Kidney (tissue), 14 donors: ENCODE results near the gene TLK1. TPM values are rescaled to one million over a fixed set of nuclear protein-coding genes. Genes with fewer than 3 reads are reported as not detected.

Experiments used
- DNase-seq, 5 donors: peaks; one replicate each; pipeline ENCODE4 v3.0.0-alpha.2; 2013 to 2020
- FAIRE-seq: peaks from 2 replicates; lab custom pipeline; 2012; peaks lifted over from hg19 to GRCh38; lab: Jason Lieb, UNC
- H3K27ac ChIP-seq, 2 donors: one replicate each; pipeline ENCODE4 v1.7.0; 2013; ENCODE audit warnings: low read depth in 2 of 2, low read length in 2 of 2, inconsistent platforms in 1 of 2
- H3K27me3 ChIP-seq: one replicate; pipeline ENCODE4 v1.7.1; 2013; ENCODE audit warnings: low read length, inconsistent platforms; ENCODE audit not compliant: control insufficient read depth, insufficient read depth
- H3K36me3 ChIP-seq, 3 donors: one replicate each; pipeline versions ENCODE4 v1.7.0 to v1.7.1; 2013; ENCODE audit warnings: low read length in 3 of 3, control low read depth in 1 of 3, inconsistent platforms in 1 of 3; ENCODE audit not compliant: insufficient read depth in 3 of 3, control insufficient read depth in 2 of 3
- H3K4me1 ChIP-seq, 3 donors: one replicate each; pipeline versions ENCODE4 v1.7.0 to v1.7.1; 2013; ENCODE audit warnings: low read length in 3 of 3, inconsistent platforms in 1 of 3, low read depth in 1 of 3; ENCODE audit not compliant: control insufficient read depth in 2 of 3, insufficient read depth in 2 of 3
- H3K4me3 ChIP-seq, 3 donors: one replicate each; pipeline versions ENCODE4 v1.7.0 to v1.8.1; 2013; ENCODE audit warnings: low read length in 3 of 3, control low read depth in 1 of 3, inconsistent platforms in 1 of 3
- H3K9ac ChIP-seq, 3 donors: one replicate each; pipeline versions ENCODE4 v1.7.0 to v1.7.1; 2013; ENCODE audit warnings: low read length in 3 of 3, control low read depth in 1 of 3, inconsistent platforms in 1 of 3
- H3K9me3 ChIP-seq, 3 donors: one replicate each; pipeline versions ENCODE4 v1.7.0 to v1.7.1; 2013; ENCODE audit warnings: low read length in 3 of 3, control low read depth in 1 of 3, inconsistent platforms in 1 of 3; ENCODE audit not compliant: control insufficient read depth in 2 of 3, insufficient read depth in 1 of 3
- intact Hi-C: fragments of 100-400 bp; cut with DNase I; formaldehyde crosslinking; loops from one replicate; pipeline ENCODE4 v1.11.1; 2022
- polyA plus RNA-seq: library from polyadenylated mRNA; stranded (reverse); fragments of 350-450 nt; fragmentation: Illumina TruSeq; extraction: RNeasy Lipid Tissue Mini Kit (QIAGEN cat#74804); gene quantifications from one replicate; pipeline ENCODE4 v1.2.3, GENCODE V29; 2014; ENCODE audit warnings: low read depth, low replicate concordance; ENCODE audit not compliant: insufficient read depth
- total RNA-seq: library from RNA; stranded (reverse); fragmentation: NEBNext Ultra II Directional; extraction: Animal tissue kit (Norgen Biotek cat#: 25700); gene quantifications from one replicate; pipeline ENCODE4 v1.2.1, GENCODE V29; 2021
- TF ChIP-seq, protein P1 (sequence below): IDR thresholded peaks from 3 replicates; pipeline ENCODE4 v1.5.1; 2012; ENCODE audit warnings: mild to moderate bottlenecking, moderate library complexity, borderline replicate concordance; ENCODE audit not compliant: insufficient read depth; ENCODE audit errors: extremely low read depth
- donor health status: control.
- donor health status: control.
- donor health status: control.
- donor health status: control.
- donor health status: control.
- donor health status: DM: yes; HTN: yes; CAD: no.
- donor health status: Normal renal cell carcinoma (clear cell type).

The TLK1 gene
- total and polyA plus RNA-seq, 2 donors from 2014 or later, result 12.3 to 80.3 TPM

DNA sequence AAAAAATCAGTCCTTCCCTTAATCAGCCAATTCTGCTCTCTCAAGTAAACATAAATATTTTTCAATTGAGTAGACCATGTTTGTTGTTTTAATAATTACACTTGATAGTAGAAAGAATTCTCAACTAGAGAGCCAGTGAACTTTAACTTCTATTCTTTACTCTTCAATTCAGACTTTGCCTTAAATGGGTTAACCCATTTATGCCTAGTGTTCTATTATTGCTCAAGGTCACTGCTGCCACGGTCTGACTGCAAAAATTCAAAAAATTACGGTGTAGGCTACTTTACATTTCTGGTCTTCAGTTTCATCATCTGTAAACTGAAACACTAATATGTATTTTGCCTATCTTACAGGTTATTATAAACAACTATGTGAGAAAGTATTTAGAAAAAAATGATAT lies 103.1 kb downstream of the TLK1 start:
- no peak overlapping the region for H3K27ac ChIP-seq
- TF ChIP-seq, protein P1, sequence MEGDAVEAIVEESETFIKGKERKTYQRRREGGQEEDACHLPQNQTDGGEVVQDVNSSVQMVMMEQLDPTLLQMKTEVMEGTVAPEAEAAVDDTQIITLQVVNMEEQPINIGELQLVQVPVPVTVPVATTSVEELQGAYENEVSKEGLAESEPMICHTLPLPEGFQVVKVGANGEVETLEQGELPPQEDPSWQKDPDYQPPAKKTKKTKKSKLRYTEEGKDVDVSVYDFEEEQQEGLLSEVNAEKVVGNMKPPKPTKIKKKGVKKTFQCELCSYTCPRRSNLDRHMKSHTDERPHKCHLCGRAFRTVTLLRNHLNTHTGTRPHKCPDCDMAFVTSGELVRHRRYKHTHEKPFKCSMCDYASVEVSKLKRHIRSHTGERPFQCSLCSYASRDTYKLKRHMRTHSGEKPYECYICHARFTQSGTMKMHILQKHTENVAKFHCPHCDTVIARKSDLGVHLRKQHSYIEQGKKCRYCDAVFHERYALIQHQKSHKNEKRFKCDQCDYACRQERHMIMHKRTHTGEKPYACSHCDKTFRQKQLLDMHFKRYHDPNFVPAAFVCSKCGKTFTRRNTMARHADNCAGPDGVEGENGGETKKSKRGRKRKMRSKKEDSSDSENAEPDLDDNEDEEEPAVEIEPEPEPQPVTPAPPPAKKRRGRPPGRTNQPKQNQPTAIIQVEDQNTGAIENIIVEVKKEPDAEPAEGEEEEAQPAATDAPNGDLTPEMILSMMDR, result no peak
- intact Hi-C loops, result no loop called here
- no peaks in the 10 kb centered on the region for H3K9me3 ChIP-seq
- H3K27me3 ChIP-seq, result no peaks in the 10 kb centered on the region
- H3K36me3 ChIP-seq, result peaks cover 2 to 6% (median 5%) of the 10 kb centered on the region in 3 donors
- FAIRE-seq, result no peak
- H3K4me1 ChIP-seq, result no peaks in the 10 kb centered on the region
- no peak for DNase-seq
- no peak overlapping the region for H3K9ac ChIP-seq
- no peak overlapping the region for H3K4me3 ChIP-seq

GRCh38 chr2:171056307-171056706 lies 104.4 kb downstream of the TLK1 start:
- Histone ChIP-seq H3K9ac (no peak overlapping the region), H3K9me3 (no peaks in the 10 kb centered on the region), H3K4me3 (no peak overlapping the region), H3K4me1 (no peaks in the 10 kb centered on the region), H3K27ac (no peak overlapping the region), H3K36me3 (peaks cover 2 to 6% (median 5%) of the 10 kb centered on the region in 3 donors), H3K27me3 (no peaks in the 10 kb centered on the region)
- no peak for DNase-seq
- TF ChIP-seq, protein P1, result no peak
- intact Hi-C loops, result no loop called here
- FAIRE-seq, result peak; percentile 29

DNA sequence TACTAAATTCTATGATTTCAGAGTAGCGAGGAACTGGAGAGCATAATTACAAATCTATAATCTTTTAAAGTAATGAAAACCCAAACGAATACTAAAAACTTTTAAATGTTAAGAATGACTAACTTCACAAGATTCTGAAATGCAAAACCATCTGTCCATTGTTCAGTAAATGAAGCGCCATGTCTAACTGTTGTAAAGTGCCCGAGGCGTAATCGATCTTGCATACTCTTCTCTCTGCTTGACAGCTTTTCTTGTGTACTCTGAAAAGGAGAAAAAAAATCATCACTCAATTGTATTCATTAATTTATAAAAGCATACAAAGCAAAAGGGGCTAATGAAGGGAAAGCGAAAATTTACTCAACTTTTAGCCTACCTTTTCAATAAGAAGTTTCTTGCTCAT lies 111.0 kb downstream of the TLK1 start:
- Histone ChIP-seq H3K9ac (no peak overlapping the region), H3K9me3 (no peaks in the 10 kb centered on the region), H3K4me3 (no peak overlapping the region), H3K36me3 (peaks cover 2 to 12% (median 5%) of the 10 kb centered on the region in 3 donors), H3K27me3 (no peaks in the 10 kb centered on the region), H3K27ac (no peak overlapping the region), H3K4me1 (no peaks in the 10 kb centered on the region)
- TF ChIP-seq, protein P1, result no peak
- no peak for FAIRE-seq
- no peak for DNase-seq
- intact Hi-C loops, result no loop called here

- DNase-seq, result no peak
- intact Hi-C loops, result no loop called here
- Histone ChIP-seq H3K9me3 (no peaks in the 10 kb centered on the region), H3K27ac (no peak overlapping the region), H3K9ac (no peak overlapping the region), H3K4me3 (no peak overlapping the region), H3K4me1 (no peaks in the 10 kb centered on the region), H3K27me3 (no peaks in the 10 kb centered on the region), H3K36me3 (peaks cover 0 to 17% (median 7%) of the 10 kb centered on the region in 3 donors)
- TF ChIP-seq, protein P1, result no peak
- FAIRE-seq, result no peak
Observed at GRCh38 chr2:171046048-171046560, 114.6 kb downstream of the TLK1 start.
